Activated T-cell treated with anti-CD3 and anti-CD28 coated beads for 4 hours (primary cell): Measurements from ENCODE around the gene AIG1.
"Not testable (repeated sequence)": the region's sequence is repeated elsewhere in the genome, so short reads cannot be mapped to it uniquely, and the experiment has no call there.

ENCODE experiments used
- DNase-seq: peaks from one replicate; pipeline ENCODE4 v3.0.0-alpha.2; 2020

Gene AIG1

GRCh38 chr6:143243786-143244185 is 183.1 kb downstream of the AIG1 start:
- DNase-seq, result no peak

DNA sequence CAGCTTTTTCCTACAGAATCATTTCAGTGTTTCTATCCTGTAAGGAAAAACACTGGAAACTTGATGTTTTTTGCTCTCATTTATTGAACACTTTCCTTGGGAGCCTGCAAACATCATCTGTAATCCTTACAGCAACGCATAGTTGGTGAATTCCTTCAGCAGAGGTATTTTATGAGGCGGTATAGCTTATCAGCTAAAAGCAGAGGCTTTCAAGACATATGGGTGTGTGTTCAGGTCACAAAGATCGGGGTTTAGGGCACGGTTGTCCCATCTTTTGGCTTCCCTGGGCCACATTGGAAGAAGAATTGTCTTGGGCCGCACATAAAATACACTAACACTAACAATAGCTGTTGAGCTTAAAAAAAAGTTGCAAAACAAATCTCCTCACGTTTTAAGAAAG is 185.0 kb downstream of the AIG1 start:
- no peak for DNase-seq

GRCh38 chr6:143246166-143246775 is 185.6 kb downstream of the AIG1 start:
- not testable (repeated sequence) for DNase-seq

- DNase-seq, result no peak
Measured at GRCh38 chr6:143247586-143247985, 186.9 kb downstream of the AIG1 start.

DNA sequence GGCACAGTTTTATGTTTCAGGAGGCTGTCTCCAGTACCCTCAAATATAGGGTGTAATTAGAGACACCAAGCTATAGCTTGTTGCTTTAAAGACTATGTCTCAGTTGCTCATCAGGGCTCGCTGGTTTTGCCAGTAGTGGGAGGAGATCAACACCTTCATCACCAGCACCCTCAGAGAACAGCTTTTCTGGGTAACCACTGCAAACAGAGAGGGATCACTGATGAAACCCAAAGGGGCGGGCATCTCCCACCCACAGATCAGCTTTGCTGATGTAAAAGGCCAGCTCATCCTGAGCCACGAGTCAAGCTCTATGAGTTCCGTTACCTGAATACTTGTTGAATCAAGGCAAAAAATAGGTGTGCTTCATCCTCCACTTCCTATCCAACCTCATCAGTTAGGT is 187.7 kb downstream of the AIG1 start:
- DNase-seq, result no peak

GRCh38 chr6:143251288-143251687 is 190.6 kb downstream of the AIG1 start:
- DNase-seq, result no peak

DNA sequence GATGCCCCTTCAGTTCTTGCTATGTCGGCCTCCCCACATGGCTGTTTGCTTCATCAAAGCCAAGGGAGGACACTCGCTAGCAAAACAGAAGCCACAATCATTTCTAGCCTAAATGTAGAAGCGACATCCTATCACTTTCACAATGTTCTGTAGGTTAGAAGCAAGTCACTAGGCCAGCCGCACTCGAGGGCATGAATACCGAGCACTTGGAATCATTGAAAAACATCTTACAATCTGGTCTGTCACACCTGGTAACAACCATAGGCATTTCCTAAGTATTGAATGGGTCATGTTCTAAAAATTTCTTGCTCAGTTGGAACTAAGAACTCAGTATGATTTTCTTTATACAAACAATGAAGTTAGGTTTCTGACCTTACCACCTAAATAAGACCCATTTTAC is 192.3 kb downstream of the AIG1 start:
- DNase-seq, result no peak

GRCh38 chr6:143253586-143253985 is 192.9 kb downstream of the AIG1 start:
- DNase-seq, result no peak

DNA sequence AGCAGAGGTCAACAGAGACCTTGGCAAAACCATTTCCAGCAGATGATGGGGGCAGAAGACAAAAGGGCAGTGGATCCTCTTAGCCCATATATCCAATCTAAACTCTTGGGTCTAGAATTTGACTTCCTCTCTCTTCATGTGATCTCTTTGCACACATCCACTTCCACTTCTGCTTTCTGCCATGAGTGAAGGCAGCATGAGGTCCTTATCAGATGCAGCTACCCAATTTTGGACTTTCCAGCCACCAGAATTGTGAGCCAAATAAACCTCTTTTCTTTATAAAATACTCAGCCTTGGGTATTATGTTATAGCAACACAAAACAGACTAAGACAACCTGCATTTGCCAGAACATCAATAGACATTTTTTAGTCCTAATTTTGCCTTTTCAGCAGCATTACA is 198.3 kb downstream of the AIG1 start:
- DNase-seq, result no peak

- no peak for DNase-seq
Measured at GRCh38 chr6:143260857-143261256, 200.2 kb downstream of the AIG1 start.

DNA sequence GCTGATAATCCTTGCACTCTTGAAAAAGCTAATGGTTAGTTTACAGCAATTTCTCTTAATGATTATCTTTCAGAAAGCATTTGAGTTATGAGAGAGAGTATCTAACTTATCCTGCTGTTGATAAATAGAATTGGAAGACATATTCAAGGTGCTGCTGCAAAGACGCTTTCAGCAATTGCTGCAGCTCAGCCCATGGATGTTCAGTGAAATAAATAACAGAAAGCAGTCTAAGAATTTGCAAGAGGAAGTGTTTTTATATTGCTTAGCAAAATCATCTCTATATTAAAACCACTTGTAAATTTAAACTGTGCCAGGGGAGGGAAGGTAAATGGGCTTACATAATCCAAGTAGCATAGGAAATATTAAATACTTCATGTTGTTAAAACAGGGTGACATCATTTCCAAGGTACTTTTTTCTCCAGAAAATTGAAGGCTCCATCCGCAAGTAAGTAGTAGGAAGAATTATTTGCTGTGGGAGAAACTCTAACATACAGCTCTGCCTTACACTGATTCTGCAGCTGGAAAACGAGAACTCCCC is 201.3 kb downstream of the AIG1 start:
- no peak for DNase-seq

DNA sequence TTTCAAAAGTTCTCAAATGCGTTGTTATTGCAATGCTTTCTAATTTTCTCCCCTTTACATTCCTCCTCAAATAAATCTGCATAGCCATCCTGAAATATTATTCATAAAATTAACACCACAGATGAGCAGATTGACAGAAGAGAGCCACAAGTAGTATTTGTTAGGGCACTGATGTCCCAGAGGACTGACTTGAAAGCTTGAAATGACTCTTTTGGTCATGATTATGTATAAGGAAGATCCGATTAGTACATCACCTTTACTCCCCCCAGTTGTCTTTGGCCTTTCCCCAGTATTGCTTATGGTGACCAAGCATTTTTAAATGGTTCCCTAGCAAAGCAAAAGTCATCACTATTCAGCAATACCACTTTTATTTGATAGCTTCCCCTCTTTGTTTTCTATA is 202.2 kb downstream of the AIG1 start:
- DNase-seq, result no peak

GRCh38 chr6:143264379-143264778 is 203.7 kb downstream of the AIG1 start:
- DNase-seq, result no peak

DNA sequence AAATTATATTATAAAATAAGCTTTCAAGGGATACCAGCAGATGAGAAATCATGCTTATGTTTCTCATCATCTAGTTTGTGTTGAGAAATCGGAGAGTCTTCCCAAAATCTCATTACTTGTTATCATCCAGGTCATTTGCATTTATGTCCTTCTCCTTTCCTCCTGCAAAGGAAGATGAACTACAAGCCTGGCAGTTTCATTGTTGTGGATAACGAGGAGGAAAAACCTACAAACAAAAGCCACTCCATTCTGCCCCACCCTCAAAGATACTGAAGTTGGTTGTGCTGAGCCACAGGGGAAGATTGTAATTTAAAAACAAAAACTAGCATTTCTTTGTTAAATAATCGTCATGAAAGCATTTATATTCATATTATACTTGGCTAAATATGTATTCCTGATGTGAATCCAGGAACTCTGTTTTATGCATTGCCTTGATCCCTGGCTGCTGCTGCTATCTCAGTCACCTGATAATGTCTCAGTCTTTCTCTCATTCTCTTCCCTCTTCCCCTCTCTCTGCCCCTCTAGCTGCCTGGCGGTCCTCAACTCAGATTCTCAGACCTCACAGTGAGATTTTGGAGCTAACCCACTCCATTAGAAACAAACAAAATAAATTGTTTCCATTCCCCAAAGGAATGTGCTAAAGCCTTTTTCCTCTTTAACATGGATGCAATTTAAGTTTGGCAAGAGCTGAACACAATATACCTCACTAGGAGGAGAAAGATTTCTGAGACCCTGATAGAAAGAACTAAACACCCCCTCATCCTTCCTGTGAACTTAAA is 204.5 kb downstream of the AIG1 start:
- DNase-seq, result no peak

DNA sequence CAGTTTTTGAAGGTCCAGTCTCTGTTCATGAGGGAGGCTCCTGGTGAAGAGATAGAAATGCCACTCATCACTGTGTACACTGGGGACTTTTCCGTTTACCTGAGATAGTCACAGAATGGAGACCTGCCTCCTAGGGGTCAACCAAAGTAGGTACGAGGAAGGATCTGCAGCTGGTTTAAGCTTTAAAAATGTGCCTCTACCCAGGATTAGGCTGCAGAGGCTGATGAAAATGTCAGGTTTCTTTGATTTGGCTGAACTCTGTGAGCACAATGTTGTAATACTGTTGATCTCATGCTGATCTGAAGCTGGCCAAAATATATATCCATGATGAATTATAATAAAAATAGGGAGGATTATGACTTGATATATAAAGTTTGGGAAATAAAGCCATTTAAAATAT is 207.1 kb downstream of the AIG1 start:
- DNase-seq, result no peak

GRCh38 chr6:143268439-143268838 is 207.8 kb downstream of the AIG1 start:
- no peak for DNase-seq

DNA sequence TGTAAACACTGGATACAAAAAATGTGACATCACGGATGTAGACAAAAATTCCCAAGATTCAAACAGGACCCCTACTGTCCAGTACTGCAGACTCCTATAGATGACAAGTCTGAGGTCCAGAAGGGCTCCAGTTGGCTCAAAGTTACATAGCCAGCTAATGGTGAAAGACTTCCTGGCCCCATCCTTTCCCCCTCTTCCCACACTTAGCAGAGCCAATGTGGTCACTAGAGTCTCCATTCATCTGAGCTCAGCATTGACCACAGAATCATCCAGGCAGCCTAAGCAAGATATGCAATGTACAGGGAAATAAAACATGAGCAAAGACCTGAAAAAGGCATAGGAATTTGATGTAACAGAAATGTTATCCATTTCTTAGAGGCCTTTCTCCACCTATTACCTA is 209.3 kb downstream of the AIG1 start:
- DNase-seq, result no peak

- no peak for DNase-seq
Measured at GRCh38 chr6:143271024-143271423, 210.3 kb downstream of the AIG1 start.

GRCh38 chr6:143276436-143276835 is 215.7 kb downstream of the AIG1 start:
- no peak for DNase-seq

DNA sequence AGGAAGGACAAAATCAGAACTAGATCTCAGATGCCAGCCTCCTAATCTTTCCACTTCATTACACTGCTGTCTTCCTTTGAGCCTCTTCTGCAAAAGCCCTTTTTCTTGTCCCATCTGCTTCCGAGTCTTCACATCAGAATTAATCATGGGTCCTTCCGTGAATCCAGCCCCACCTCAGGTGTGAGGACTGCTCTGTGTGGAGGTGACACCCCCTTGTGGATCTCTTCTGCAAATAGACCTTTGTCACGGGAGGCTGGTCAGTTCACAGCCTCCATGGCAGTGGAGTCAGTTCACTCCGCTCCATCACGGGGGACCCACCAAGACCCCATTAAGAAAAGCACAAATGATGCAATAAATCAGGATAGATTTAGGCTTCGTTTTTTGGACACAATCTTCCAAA is 218.7 kb downstream of the AIG1 start:
- no peak for DNase-seq

- DNase-seq, result no peak
Measured at GRCh38 chr6:143283887-143284645, 223.4 kb downstream of the AIG1 start.

GRCh38 chr6:143286251-143286795 is 225.6 kb downstream of the AIG1 start:
- no peak for DNase-seq

DNA sequence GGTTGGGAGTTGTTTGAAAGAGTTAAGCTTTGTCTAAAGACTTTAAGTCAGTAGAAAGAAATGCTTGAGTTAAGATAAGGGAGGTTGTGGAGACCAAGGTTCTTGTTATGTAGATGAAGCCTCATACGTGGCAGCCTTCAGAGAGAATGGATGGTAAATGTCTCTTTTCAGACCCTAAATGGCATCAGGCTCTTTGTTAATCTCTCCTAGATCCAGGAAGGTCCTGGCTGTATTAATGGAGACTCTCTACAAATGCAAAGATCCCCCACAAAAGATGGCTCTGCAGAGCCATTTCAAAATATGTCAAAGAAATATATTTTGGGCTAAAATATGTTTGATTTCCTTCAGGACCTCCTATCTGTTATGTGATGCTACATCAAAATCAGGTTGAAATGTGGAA is 228.2 kb downstream of the AIG1 start:
- DNase-seq, result no peak

DNA sequence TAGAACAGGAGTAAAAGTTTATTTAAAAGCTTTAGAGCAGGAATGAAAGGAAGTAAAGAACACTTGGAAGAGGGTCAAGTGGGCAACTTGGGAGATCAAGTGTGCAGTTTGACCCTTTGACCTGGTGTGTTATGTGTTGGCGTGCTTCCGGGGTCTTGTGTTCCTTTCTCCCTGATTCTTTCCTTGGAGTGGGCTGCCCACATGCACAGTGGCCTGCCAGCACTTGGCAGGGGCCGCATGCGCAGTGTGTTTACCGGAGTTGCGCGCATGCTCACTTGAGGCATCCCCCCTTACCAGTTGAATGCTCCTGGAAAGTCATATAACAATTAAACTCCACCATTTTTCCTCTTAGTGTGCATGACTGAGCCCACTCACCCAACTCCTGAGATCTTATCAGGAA is 229.5 kb downstream of the AIG1 start:
- DNase-seq, result no peak
